ENCODE measurements around the gene RAPGEF5.

Gene RAPGEF5

GRCh38 chr7:22302951-22303423 is 54.0 kb downstream of the RAPGEF5 start:
- peak; percentile 4 for DNase-seq (ENCODE audit: low spot score)

- no peak for DNase-seq (ENCODE audit: low spot score)
Measured at GRCh38 chr7:22302193-22302592, 54.8 kb downstream of the RAPGEF5 start.

- DNase-seq (ENCODE audit: low spot score): no peak
Measured at GRCh38 chr7:22301790-22302189, 55.2 kb downstream of the RAPGEF5 start.

- no peak for DNase-seq (ENCODE audit: low spot score)
Measured at GRCh38 chr7:22300839-22301238, 56.1 kb downstream of the RAPGEF5 start.

GRCh38 chr7:22296916-22297315 is 60.0 kb downstream of the RAPGEF5 start:
- DNase-seq (ENCODE audit: low spot score): peak; percentile 16

- DNase-seq (ENCODE audit: low spot score): no peak
Measured at GRCh38 chr7:22296265-22296566, 60.7 kb downstream of the RAPGEF5 start.

- peak; percentile 17 for DNase-seq (ENCODE audit: low spot score)
Measured at GRCh38 chr7:22295402-22296264, 61.3 kb downstream of the RAPGEF5 start.

- DNase-seq (ENCODE audit: low spot score): no peak
Measured at GRCh38 chr7:22292531-22292930, 64.4 kb downstream of the RAPGEF5 start.

GRCh38 chr7:22291977-22292376 is 65.0 kb downstream of the RAPGEF5 start:
- DNase-seq (ENCODE audit: low spot score): no peak

GRCh38 chr7:22288202-22288601 is 68.8 kb downstream of the RAPGEF5 start:
- no peak for DNase-seq (ENCODE audit: low spot score)

- no peak for DNase-seq (ENCODE audit: low spot score)
Measured at GRCh38 chr7:22287412-22287811, 69.5 kb downstream of the RAPGEF5 start.

GRCh38 chr7:22286436-22286835 is 70.5 kb downstream of the RAPGEF5 start:
- DNase-seq (ENCODE audit: low spot score): no peak

- DNase-seq (ENCODE audit: low spot score): no peak
Measured at GRCh38 chr7:22281481-22281880, 75.5 kb downstream of the RAPGEF5 start.

- no peak for DNase-seq (ENCODE audit: low spot score)
Measured at GRCh38 chr7:22280031-22280430, 76.9 kb downstream of the RAPGEF5 start.

- DNase-seq (ENCODE audit: low spot score): no peak
Measured at GRCh38 chr7:22278660-22279059, 78.3 kb downstream of the RAPGEF5 start.

- DNase-seq (ENCODE audit: low spot score): no peak
Measured at GRCh38 chr7:22277375-22277774, 79.6 kb downstream of the RAPGEF5 start.

- no peak for DNase-seq (ENCODE audit: low spot score)
Measured at GRCh38 chr7:22275661-22276060, 81.3 kb downstream of the RAPGEF5 start.

GRCh38 chr7:22271311-22271710 is 85.6 kb downstream of the RAPGEF5 start:
- DNase-seq (ENCODE audit: low spot score): no peak

GRCh38 chr7:22270371-22270770 is 86.6 kb downstream of the RAPGEF5 start:
- no peak for DNase-seq (ENCODE audit: low spot score)

- DNase-seq (ENCODE audit: low spot score): no peak
Measured at GRCh38 chr7:22269963-22270362, 87.0 kb downstream of the RAPGEF5 start.

GRCh38 chr7:22268884-22269421 is 88.0 kb downstream of the RAPGEF5 start:
- no peak for DNase-seq (ENCODE audit: low spot score)

- no peak for DNase-seq (ENCODE audit: low spot score)
Measured at GRCh38 chr7:22267930-22268615, 88.9 kb downstream of the RAPGEF5 start.

- no peak for DNase-seq (ENCODE audit: low spot score)
Measured at GRCh38 chr7:22262538-22262937, 94.4 kb downstream of the RAPGEF5 start.
